T-helper 1 cell treated with Interleukin-12 subunit alpha and Interleukin-12 subunit beta and Interleukin-4 antibody, amounts not matched to agents 30 ng/mL and 1 ng/mL, for 36 hours (primary cell): ENCODE measurements around the gene KRTAP10-8. TPM values are rescaled to one million over a fixed set of nuclear protein-coding genes. Genes with fewer than 3 reads are reported as not detected.
"Not testable (repeated sequence)": the region's sequence is repeated elsewhere in the genome, so short reads cannot be mapped to it uniquely, and the experiment has no call there.

Experiments used
- intact Hi-C: fragments of 100-400 bp; cut with micrococcal nuclease; formaldehyde crosslinking; loops from one replicate; pipeline ENCODE4 v1.15.1; 2024
- total RNA-seq: library from RNA; stranded (reverse); gene quantifications from 2 replicates; pipeline ENCODE4 v1.2.3, GENCODE V29; 2022

KRTAP10-8 gene, protein sequence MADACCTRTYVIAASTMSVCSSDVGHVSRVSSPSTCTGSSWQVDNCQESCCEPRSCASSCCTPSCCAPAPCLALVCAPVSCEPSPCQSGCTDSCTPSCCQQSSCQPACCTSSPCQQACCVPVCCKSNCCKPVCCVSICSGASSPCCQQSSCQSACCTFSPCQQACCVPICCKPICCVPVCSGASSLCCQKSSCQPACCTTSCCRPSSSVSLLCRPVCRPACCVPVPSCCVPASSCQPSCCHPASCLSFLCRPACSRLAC
- not detected in 2 replicates for total RNA-seq

DNA sequence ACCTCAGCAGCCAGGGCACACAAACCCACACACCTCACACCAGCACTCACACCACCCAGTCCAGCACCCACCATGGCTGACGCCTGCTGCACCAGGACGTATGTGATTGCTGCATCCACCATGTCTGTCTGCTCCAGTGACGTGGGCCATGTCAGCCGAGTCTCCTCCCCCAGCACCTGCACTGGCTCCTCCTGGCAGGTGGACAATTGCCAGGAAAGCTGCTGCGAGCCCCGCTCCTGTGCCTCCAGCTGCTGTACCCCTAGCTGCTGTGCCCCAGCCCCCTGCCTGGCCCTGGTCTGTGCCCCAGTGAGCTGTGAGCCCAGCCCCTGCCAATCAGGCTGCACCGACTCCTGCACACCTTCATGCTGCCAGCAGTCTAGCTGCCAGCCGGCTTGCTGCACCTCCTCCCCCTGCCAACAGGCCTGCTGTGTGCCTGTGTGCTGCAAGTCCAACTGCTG is at the start of gene KRTAP10-8:
Gene KRTAP10-8, plus strand, starts transcription at position 51 of the 458 bp plus-strand sequence. Its CDS starts 22 bp downstream, at position 73.
- intact Hi-C loops = no loop called here

DNA sequence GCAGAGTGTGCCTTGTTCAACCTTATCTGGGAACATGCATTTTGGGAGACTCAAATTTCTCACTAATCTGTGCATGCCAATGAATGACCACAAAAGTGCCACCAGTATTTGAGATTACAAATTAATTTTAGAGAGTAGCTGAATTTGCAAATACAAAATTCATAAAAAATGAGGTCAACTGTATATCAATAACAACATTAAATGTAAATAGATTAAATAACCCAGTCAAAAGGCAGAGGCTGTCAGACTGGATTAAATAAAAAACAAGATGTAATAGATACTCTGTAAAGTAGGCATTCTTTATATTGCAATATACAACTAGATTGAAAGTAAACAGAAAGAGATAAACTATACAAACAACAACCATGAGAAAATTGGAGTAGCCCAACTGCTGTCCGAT is 47.8 kb upstream of the KRTAP10-8 start:
- intact Hi-C loops = no loop called here

DNA sequence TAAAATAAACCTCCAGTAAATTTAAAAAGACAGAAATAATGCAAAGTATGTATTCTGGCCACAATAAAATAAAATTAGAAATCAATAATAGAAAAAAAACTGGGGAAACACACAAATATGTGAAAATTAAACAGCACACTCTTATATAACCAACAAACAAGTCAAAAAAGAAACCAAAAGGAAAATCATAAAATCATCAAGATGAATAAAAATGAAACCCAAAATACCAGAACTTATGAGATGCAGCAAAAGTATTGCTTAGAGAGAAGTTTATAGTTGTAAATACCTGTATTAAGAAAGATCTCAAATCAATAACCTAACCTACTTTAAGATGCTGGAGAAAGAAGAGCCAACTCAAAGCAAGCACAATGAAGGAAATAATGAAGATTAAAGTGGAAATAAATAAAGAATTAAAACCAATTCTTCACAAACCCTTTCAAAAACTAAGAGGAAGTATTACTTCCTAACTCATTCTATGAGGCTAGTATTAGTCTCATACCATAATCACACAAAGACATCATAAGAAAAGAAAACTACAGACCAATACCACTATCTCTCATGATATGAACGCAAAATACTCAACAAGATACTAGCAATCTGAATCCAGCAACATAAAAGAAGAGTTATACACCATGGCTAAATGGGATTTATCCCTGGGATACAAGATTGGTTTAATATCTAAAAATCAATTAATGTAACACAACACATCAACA is 46.8 kb upstream of the KRTAP10-8 start:
- intact Hi-C loops = loop anchor here (5.0 kb wide), 1 partner anchor 92 kb away; the partner anchor contains the start of gene KRTAP12-3

DNA sequence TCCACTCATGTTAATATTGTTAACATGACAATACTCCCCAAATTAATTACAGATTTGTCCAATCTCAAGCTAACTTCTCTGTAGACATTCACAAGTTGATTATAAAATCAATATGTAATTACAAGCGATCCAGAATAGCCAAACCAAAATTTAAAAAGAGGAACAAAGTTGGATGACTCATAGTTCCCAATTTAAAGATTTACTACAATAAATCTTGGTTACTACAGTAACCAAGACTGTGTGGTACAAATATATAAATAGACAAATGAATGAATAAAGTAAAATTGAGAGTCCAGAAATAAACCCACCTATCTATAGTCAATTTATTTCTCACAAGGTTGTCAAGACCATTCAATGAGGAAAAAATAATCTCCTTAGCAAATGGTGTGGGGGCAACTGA is 45.5 kb upstream of the KRTAP10-8 start:
- intact Hi-C loops = loop anchor here (5.0 kb wide), 1 partner anchor 91 kb away; the partner anchor contains the start of gene KRTAP12-3

DNA sequence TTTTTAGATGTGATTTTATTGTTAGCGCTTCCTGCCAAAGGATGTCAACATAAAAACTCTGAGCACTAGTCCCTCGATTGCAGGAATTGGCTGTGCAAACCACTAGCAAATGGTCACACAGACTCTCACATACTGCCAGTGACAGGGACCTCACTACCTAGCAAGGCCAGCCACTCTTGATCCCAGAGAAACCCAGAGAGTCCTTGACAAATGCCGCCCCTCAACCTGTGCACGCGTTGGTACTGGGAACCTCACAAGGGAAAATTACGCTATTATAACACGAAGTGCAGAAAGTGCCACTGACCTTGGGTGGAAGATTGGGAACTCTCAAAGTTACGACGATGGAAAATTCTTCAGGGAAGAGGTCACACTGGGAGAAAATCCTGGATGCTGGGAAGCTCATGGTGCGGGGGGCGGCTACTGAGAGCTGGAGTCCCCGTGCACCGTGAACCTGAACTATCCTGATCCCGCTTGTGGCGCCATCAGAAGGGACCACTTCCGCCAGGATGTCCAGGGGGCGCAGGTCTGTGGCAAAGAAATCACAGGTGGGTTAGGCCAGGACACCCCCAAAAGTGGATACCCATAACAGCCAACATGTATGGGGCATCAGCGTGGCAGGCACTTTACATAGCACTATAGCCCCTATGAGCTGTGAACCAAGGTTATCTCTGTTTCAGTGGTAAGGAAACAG is 44.3 kb upstream of the KRTAP10-8 start:
- intact Hi-C loops = loop anchor here (5.0 kb wide), 1 partner anchor 90 kb away; the partner anchor contains the start of gene KRTAP12-3

DNA sequence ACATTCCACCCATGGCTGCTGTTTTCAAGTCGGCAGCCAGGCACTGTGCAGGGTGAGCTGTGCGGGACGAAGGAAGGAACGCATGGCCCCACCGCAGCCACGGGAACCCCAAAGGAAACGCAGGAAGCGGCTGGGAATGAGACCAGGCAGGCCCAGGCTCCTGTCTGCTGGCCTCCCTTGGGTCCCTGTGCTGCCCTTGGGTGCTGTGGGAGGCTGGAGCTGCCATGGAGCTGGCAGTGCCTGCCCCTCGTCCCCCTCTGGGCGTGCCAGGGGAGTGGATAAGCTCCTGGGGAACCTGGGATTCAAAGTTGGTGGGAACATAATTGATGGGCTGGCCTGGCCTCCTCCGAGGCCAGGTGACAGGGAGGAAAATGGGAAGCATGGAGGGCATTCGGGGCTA is 43.6 kb upstream of the KRTAP10-8 start:
- intact Hi-C loops = loop anchor here (5.0 kb wide), 1 partner anchor 89 kb away; the partner anchor contains the start of gene KRTAP12-3

DNA sequence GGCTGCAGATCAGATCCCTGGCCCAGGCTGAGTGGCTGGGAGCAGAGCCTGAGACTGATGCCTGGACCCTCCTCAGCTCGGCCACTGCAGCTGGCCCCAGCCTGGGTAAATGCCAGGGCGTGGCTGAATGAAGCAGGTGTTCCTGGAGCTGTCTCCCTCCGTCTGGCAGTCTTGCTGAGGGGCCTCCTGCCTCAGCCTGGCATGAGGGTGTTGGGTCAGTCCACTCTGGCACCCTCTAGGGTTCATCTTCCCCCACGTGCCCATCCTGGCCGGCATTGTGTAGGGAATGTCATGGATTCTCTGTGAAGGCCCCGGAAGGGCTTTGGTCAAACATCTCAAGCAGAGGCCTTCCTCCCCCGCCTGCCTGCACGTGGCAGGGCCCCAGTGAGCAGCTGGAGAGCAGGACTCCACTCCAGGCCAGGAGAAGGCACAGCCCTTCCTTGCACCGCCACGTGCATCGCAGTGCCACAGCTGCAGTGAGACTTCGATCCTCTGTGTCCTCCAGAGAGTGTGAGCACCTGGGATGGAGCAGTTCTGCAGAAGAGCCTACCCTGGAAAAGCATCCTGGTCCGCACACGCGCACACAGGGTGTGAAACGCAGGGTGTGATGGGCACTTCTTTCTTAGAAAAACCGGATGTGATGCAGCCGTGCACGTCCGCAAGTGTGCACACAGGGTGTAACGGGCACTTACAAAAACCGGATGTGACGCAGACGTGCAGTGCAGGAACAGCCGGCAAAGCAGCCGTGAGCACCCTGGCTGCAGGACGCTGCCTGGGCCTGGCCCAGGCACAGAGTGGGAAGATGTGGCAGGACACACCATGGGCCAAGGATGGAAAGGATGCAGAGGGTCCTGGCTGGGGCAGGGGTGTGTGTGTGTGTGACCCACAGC is 43.0 kb upstream of the KRTAP10-8 start:
- intact Hi-C loops = loop anchor here (5.0 kb wide), 1 partner anchor 88 kb away; the partner anchor contains the start of gene KRTAP12-3

DNA sequence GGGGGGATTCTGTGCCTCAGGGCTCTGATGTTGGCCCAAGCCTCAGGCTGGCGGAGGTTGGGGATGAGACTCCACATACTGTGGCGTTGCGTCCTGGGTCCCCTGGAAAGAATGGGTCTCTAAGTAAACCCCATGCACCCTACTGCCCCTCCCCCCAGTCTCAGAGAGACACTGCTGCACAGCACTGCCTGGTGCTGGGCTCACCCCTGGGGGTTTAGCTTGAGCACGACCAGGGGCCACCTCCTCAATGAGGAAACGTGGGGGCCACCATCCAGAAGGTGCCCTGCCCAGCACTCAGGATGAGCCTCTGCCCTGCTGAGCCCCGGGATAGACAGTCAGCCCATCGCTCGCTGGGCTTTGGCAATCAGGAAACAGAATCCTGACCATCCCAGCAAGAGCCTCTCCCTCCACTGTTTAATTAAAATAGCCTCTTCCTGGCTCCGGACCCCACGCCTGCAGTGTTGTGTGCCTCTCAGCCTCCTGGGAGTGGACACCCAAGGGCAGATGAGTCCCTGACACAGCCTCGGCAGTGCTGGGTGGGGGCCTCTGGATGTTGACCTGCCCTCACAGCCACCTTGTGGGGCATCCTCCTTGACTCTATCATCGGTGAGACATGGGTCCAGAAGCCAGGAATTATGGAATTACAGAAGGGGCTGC is 41.9 kb upstream of the KRTAP10-8 start:
- intact Hi-C loops = loop anchor here (5.0 kb wide), 1 partner anchor 87 kb away; the partner anchor contains the start of gene KRTAP12-3

DNA sequence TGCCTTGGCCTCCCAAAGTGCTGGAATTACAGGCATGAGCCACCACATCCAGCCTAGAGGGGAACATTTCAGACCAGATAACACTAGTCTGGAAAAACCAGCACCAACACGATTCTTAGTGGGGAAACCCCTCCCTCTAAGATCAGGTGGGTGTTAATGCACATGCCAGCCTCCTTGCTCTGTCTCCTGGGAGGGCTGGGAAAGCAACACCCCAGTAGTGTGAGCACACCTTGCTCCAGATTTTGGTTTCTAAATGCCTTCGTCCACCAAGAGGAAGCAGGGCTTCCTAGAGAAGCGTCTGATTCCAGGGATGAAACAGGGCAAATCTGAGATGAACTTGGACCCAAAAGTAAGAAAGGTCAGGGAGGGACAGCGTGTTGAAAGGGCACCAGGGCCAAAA is 40.6 kb upstream of the KRTAP10-8 start:
- intact Hi-C loops = no loop called here

DNA sequence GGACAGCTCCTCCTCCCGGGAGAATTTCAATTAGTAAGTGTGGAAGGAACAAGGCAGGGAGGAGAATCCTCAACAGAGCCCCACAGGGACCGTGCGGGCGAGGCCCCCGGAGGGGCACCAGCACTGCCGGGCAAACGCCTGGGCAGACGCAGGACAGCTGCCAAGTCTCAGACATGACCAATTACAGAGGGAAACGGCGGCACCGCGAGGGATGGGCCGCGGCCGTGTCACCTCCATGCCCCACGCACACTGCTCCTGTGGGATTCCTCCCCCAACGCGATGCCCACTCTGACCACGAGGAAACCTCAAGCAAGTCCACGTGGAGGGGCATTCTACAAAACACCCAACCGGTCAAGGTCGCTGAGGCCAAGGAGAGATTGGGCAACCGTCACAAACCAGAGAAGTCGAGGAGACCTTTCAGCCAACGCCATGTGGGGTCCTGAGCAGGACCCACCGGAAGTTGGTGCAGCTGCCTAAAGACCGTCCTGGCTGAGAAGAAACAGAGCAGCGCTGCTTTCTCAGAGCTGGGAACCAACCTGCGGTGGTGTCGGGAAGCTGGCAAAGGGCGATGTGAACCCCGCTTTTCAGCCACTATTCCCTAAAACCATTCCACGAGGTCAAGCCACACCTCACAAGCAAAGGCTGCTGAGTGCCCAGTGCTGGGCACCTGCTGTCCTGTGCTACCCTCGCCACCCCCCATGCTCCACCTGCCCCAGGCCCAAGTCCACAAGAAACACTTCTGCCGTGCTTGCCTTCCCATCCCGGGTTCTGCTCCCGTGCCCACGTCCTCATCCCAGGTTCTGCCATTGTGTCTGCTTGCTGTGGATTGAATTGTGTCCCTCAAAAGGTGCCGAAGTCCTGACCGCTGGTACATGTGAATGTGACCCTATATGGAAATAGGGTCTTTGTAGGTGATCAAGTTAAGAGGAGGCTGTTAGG is 39.8 kb upstream of the KRTAP10-8 start:
- intact Hi-C loops = no loop called here

DNA sequence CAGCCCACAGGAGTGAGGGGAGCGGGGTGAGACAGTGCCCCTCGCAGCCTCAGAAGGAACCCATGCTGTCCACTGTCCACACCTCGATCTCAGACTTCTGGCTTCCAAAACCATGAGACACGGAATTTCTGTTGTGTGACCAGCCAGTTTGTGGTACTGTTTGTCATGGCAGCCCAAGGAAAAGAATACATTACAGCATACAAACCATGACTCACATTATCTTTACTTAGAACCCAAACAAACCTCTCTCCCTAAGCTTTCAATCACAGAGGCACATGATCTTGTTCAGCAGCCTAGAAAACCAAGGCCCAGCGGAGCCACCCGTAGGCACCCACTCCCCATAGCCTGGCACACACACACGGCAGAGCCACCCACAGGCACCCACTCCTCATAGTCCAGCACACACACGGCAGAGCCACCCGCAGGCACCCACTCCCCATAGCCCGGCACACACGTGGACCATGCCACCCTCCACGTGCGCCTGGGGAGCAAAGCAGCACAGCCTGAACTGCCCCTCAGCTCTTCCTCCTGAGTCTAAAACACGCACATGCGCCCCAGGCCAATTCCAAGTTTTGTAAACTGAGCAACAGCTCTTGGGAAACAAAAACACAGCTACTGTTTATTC is 38.8 kb upstream of the KRTAP10-8 start:
- intact Hi-C loops = no loop called here

DNA sequence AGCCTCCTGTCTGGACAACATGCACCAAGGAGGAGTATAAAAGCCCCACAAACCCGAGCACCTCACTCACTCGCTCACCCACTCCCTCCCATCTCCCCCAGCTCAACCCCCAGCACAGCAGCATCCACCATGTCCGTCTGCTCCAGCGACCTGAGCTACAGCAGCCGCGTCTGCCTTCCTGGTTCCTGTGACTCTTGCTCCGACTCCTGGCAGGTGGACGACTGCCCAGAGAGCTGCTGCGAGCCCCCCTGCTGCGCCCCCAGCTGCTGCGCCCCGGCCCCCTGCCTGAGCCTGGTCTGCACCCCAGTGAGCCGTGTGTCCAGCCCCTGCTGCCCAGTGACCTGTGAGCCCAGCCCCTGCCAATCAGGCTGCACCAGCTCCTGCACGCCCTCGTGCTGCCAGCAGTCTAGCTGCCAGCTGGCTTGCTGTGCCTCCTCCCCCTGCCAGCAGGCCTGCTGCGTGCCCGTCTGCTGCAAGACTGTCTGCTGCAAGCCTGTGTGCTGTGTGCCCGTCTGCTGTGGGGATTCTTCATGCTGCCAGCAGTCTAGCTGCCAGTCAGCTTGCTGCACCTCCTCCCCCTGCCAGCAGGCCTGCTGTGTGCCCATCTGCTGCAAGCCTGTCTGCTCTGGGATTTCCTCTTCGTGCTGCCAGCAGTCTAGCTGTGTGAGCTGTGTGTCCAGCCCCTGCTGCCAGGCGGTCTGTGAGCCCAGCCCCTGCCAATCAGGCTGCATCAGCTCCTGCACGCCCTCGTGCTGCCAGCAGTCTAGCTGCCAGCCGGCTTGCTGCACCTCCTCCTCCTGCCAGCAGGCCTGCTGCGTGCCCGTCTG is 38.0 kb upstream of the KRTAP10-8 start, which contains the start of gene KRTAP10-4:
Gene KRTAP10-4, plus strand, starts transcription at position 100 of the 827 bp plus-strand sequence. Its CDS starts 30 bp downstream, at position 130.
- intact Hi-C loops = not testable (repeated sequence)

DNA sequence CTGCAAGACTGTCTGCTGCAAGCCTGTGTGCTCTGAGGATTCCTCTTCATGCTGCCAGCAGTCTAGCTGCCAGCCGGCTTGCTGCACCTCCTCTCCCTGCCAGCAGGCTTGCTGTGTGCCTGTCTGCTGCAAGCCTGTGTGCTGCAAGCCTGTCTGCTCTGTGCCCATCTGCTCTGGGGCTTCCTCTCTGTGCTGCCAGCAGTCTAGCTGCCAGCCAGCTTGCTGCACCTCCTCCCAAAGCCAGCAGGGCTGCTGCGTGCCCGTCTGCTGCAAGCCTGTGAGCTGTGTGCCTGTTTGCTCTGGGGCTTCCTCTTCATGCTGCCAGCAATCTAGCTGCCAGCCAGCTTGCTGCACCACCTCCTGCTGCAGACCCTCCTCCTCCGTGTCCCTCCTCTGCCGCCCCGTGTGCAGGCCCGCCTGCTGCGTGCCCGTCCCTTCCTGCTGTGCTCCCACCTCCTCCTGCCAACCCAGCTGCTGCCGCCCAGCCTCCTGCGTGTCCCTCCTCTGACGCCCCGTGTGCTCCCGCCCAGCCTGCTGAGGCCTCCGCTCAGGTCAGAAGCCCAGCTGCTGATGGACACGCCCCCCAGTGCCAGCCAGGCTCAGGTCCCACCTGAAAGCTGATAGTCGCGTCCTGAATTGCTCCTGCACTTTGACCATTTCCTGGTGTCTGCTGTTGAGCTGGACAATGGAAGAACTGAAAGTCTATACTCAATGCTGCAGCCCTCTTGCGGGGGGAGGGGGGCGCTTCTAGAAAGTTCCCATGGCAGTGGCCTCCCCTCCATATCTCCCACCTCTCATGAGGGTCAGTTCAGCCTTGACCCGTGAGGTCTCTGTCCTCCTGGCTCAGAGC is 37.2 kb upstream of the KRTAP10-8 start:
- intact Hi-C loops = no loop called here

DNA sequence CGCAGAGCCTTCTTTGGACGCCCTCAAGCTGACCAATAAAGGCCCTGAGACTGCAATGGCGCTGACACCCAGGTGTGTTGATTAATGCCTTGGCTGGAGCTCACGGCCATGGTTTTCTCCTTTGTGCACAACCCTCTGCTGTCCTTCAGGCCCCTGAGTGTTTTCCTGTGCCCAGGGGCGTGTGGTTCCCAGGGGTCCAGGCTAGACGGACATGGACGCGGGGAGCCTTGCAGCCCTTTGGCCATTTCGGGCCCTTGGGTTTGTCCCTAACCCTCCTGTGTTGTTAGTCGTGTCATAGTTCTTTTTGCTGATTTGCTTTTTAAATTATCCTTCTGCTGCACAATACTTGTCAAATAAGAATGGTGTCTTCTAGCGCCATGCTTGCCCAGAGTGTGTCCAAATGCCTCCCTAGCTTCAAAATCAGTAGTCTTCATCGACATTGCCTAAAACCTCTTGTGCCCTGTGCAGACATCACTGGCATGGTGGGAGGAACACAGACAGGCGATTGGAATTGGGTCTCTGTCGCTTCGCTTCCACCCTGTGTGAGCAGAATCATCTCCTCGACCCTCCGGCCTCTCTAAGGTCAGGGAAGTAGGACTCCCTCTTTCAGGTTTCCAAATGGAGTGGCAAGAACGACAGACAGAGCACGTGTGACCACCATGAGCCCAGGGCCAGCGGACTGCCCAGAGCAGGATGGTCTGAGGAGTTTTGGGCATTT is 36.4 kb upstream of the KRTAP10-8 start:
- intact Hi-C loops = no loop called here

DNA sequence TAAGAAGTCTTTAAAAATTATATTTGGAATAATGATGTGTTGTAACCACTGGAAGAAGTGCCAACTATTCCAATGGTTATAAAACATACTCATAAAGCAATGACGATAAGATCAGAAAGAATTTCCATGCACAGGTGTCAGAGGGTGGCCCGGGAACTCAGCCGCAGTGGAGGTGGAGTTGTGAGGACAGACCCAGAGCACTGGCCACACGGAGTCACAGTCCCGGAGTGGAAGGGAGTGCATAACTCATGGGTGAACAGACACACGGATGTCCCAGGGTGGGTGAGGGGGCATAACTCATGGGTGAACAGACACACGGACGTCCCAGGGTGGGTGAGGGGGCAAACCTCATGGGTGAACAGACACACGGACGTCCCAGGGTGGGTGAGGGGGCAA is 35.9 kb upstream of the KRTAP10-8 start:
- intact Hi-C loops = no loop called here
